Spleen (tissue), 11 donors: Measurements from ENCODE around the gene NR1H3. TPM values are rescaled to one million over a fixed set of nuclear protein-coding genes. Genes with fewer than 3 reads are reported as not detected.
A peak's percentile ranks its signal among the peaks of the same experiment; 100 is the strongest.

Experiments
- DNase-seq: peaks from one replicate; pipeline ENCODE4 v3.0.0-alpha.2; 2020
- H3K27ac ChIP-seq, 8 donors: fragments of 200-600 bp; sonication (generic) in 7 of 8; 1 replicate in 4 of 8; 2 replicates in 4 of 8; pipeline versions ENCODE4 v1.5.0 to v1.8.0; 2016 to 2021; ENCODE audit warnings: inconsistent platforms in 4 of 8, mild to moderate bottlenecking in 4 of 8, moderate library complexity in 1 of 8
- H3K27me3 ChIP-seq, 7 donors: fragments of 200-600 bp; sonication (generic) in 6 of 7; replicated peaks in 1 of 7; 1 replicate in 4 of 7; 2 replicates in 3 of 7; pipeline versions ENCODE4 v1.5.0 to v1.8.0; 2016 to 2021; ENCODE audit warnings: inconsistent platforms in 3 of 7, mild to moderate bottlenecking in 1 of 7
- H3K36me3 ChIP-seq, 6 donors: fragments of 200-600 bp; sonication (generic) in 5 of 6; 1 replicate in 4 of 6; 2 replicates in 2 of 6; pipeline versions ENCODE4 v1.5.0 to v1.8.0; 2016 to 2021; ENCODE audit warnings: inconsistent platforms in 2 of 6
- H3K4me1 ChIP-seq, 6 donors: fragments of 200-600 bp; sonication (generic) in 5 of 6; 1 replicate in 3 of 6; 2 replicates in 3 of 6; pipeline versions ENCODE4 v1.5.0 to v1.8.0; 2016 to 2021; ENCODE audit warnings: inconsistent platforms in 3 of 6
- H3K4me3 ChIP-seq, 8 donors: fragments of 200-600 bp; sonication (generic) in 7 of 8; 1 replicate in 4 of 8; 2 replicates in 4 of 8; pipeline versions ENCODE4 v1.5.0 to v1.8.0; 2016 to 2021; ENCODE audit warnings: inconsistent platforms in 4 of 8, mild to moderate bottlenecking in 4 of 8, moderate library complexity in 2 of 8
- H3K9me3 ChIP-seq, 8 donors: fragments of 200-600 bp; sonication (generic) in 7 of 8; 1 replicate in 4 of 8; 2 replicates in 4 of 8; pipeline versions ENCODE4 v1.5.0 to v1.8.0; 2016 to 2021; ENCODE audit warnings: inconsistent platforms in 4 of 8
- CTCF ChIP-seq, 11 experiments: fragments of 200-600 bp in 7 of 11; fragments of 450-650 bp in 4 of 11; sonication (generic) in 4 of 11; IDR thresholded peaks in 8 of 11; conservative IDR thresholded peaks in 3 of 11; 1 replicate in 7 of 11; 2 replicates in 4 of 11; pipeline versions ENCODE4 v1.4.0 to v1.8.0; 2016 to 2021; ENCODE audit warnings: antibody characterized with exemption in 11 of 11, inconsistent platforms in 4 of 11, mild to moderate bottlenecking in 1 of 11
- POLR2A ChIP-seq, 3 donors: fragments of 450-650 bp; IDR thresholded peaks; one replicate each; pipeline ENCODE4 v1.5.1; 2017; ENCODE audit warnings: antibody characterized with exemption in 3 of 3, mild to moderate bottlenecking in 1 of 3
- POLR2AphosphoS5 ChIP-seq, 3 donors: sonication (generic); formaldehyde crosslinking; IDR thresholded peaks; one replicate each; pipeline ENCODE4 v1.5.1; 2017; ENCODE audit warnings: antibody characterized with exemption in 3 of 3
- WGBS, 5 donors: extraction: QIAGEN DNeasy Blood & Tissue Kit in 3 of 5; methylation state at CpG; one replicate each; pipeline versions ENCODE4 v1.1.5 to v1.1.7; 2013 to 2018; 5-methylcytosine and 5-hydroxymethylcytosine counted together
- intact Hi-C: fragments of 100-400 bp; cut with DNase I; formaldehyde crosslinking; loops from one replicate; pipeline ENCODE4 v1.15.0; 2023; ENCODE audit warnings: low total_unique reads
- polyA plus RNA-seq, 3 donors: library from polyadenylated mRNA; stranded (reverse); fragments of 200-250 nt; gene quantifications; one replicate each; pipeline ENCODE4 v1.2.1, GENCODE V29; 2013
- total RNA-seq, 7 donors: library from RNA; depleted of rRNA in 3 of 7; stranded (reverse); fragments of >200 nt in 3 of 7; fragmentation: NEBNext Ultra II Directional in 4 of 7; extraction: Animal tissue kit (Norgen Biotek cat#: 25700) in 4 of 7; gene quantifications; one replicate each; pipeline versions ENCODE4 v1.1.0 to v1.2.1, GENCODE V29; 2016 to 2021
- donor health status: healthy with polysubstance abuse.
- donor health status: DM: no; HTN: no; CAD: no; lungs with moderate emphysema.
- donor health status: DM: no; HTN: no; CAD: no.
- donor health status: Bipolar disorder and iron deficiency.
- donor health status: healthy.
- donor health status: DM: no; HTN: no; CAD: no.
- donor health status: DM: yes; HTN: yes; CAD: no.

Gene NR1H3
- total and polyA plus RNA-seq, 10 donors = 59.1 to 227 (median 123) TPM

DNA sequence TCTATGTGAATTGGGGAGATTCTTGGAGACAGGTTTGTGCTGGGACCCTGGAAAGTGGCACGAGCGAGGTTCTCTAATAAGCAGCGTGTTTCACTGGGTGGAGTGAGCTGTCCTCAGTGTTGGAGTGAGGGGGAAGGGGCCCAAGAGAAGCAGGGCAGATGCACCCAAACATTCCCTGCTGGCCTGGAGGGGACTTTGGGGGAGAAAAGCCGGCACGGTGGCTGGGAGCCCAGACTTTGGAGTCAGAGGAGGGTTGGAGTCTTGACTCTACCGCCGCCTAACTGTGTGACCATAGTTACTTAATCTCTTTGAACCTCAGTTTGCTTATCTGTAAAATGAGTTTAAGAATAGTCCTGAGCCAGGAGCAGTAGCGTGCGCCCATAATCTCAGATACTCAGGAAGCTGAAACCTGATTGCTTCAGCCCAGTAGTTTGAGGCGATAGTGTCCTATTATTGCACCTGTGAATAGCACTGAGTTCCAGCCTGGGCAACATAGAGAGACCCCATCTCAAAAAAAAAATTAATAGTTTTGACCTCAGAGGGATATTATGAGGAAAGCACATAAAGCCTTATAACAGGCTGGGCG, 614 bp downstream of the NR1H3 start:
- Histone ChIP-seq H3K9me3 (no peaks in the 10 kb centered on the region), H3K36me3 (peaks cover 0 to 17% (median 0%) of the 10 kb centered on the region in 6 donors), H3K27ac (peak overlapping the region in 7 of 8 donors; percentile 43 to 69 (median 63)), H3K4me3 (peak overlapping the region in 5 of 8 donors; percentile 19 to 63 (median 31)), H3K4me1 (peaks cover 3 to 68% (median 36%) of the 10 kb centered on the region in 6 donors), H3K27me3 (no peaks in the 10 kb centered on the region)
- intact Hi-C loops = no loop called here
- no peak for TF ChIP-seq CTCF (IDR thresholded peaks at IDR 0.05 in 8 of 11, conservative IDR thresholded peaks at IDR 0.05 in 3 of 11)
- TF ChIP-seq POLR2AphosphoS5 (IDR thresholded peaks at IDR 0.05) = no peak
- no peak for TF ChIP-seq POLR2A (IDR thresholded peaks at IDR 0.05)
- DNase-seq = peak; percentile 22
- WGBS, 5 donors = 55 to 76% (median 68%) methylated on average over 11 of the region's 11 CpGs

GRCh38 chr11:47259232-47259977, 1.6 kb downstream of the NR1H3 start:
- Histone ChIP-seq H3K27me3 (no peaks in the 10 kb centered on the region), H3K27ac (peak overlapping the region in 1 of 8 donors; percentile 12), H3K4me3 (peak overlapping the region in 6 of 8 donors; percentile 4 to 63 (median 30)), H3K36me3 (peaks cover 0 to 22% (median 0%) of the 10 kb centered on the region in 6 donors), H3K9me3 (no peaks in the 10 kb centered on the region), H3K4me1 (peaks cover 3 to 62% (median 29%) of the 10 kb centered on the region in 6 donors)
- DNase-seq = peak; percentile 75
- intact Hi-C loops = no loop called here
- 33 to 45% (median 40%) methylated on average over 6 to 10 of the region's 10 CpGs for WGBS, 5 donors
- peak in 10 of 11 experiments; percentile 4 to 64 (median 44) for TF ChIP-seq CTCF (IDR thresholded peaks at IDR 0.05 in 8 of 11, conservative IDR thresholded peaks at IDR 0.05 in 3 of 11)
- no peak for TF ChIP-seq POLR2A (IDR thresholded peaks at IDR 0.05)
- no peak for TF ChIP-seq POLR2AphosphoS5 (IDR thresholded peaks at IDR 0.05)

DNA sequence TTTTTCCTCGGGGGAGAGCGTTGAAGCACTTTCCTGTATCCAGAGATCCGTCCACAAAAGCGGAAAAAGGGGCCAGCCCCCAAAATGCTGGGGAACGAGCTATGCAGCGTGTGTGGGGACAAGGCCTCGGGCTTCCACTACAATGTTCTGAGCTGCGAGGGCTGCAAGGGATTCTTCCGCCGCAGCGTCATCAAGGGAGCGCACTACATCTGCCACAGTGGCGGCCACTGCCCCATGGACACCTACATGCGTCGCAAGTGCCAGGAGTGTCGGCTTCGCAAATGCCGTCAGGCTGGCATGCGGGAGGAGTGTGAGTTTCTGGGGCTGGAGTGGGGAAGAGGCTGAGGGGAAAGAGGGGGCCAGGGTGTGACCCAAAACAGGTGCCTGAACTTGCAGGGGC, 2.6 kb downstream of the NR1H3 start:
- H3K27ac ChIP-seq = no peak overlapping the region
- H3K4me1 ChIP-seq = peaks cover 0 to 62% (median 25%) of the 10 kb centered on the region in 6 donors
- no peak for TF ChIP-seq POLR2AphosphoS5 (IDR thresholded peaks at IDR 0.05)
- no peak for TF ChIP-seq POLR2A (IDR thresholded peaks at IDR 0.05)
- no peak for TF ChIP-seq CTCF (IDR thresholded peaks at IDR 0.05 in 8 of 11, conservative IDR thresholded peaks at IDR 0.05 in 3 of 11)
- peak; percentile 56 for DNase-seq
- no peaks in the 10 kb centered on the region for H3K9me3 ChIP-seq
- H3K4me3 ChIP-seq = peak overlapping the region in 1 of 8 donors; percentile 63
- intact Hi-C loops = no loop called here
- 90 to 93% (median 92%) methylated on average over 19 of the region's 19 CpGs for WGBS, 5 donors
- peaks cover 0 to 22% (median 0%) of the 10 kb centered on the region in 6 donors for H3K36me3 ChIP-seq
- H3K27me3 ChIP-seq = no peaks in the 10 kb centered on the region

- H3K27me3 ChIP-seq = no peaks in the 10 kb centered on the region
- peaks cover 0 to 22% (median 0%) of the 10 kb centered on the region in 6 donors for H3K36me3 ChIP-seq
- TF ChIP-seq POLR2A (IDR thresholded peaks at IDR 0.05) = no peak
- TF ChIP-seq CTCF (IDR thresholded peaks at IDR 0.05 in 8 of 11, conservative IDR thresholded peaks at IDR 0.05 in 3 of 11) = no peak
- TF ChIP-seq POLR2AphosphoS5 (IDR thresholded peaks at IDR 0.05) = no peak
- intact Hi-C loops = no loop called here
- H3K4me1 ChIP-seq = peaks cover 0 to 64% (median 30%) of the 10 kb centered on the region in 6 donors
- DNase-seq = peak; percentile 68
- WGBS, 5 donors = 67 to 87% (median 80%) methylated on average over 13 to 22 of the region's 22 CpGs
- no peak overlapping the region for H3K4me3 ChIP-seq
- no peaks in the 10 kb centered on the region for H3K9me3 ChIP-seq
- H3K27ac ChIP-seq = no peak overlapping the region
Observed at GRCh38 chr11:47261291-47261800, 3.5 kb downstream of the NR1H3 start.
